HepG2 (cell line): ENCODE results near the gene TM4SF18. TPM values are rescaled to one million over a fixed set of nuclear protein-coding genes. Genes with fewer than 3 reads are reported as not detected.
A peak's percentile ranks its signal among the peaks of the same experiment; 100 is the strongest.

Experiments used
- ATF7-NPFF ChIP-seq: sonication (generic); formaldehyde crosslinking; IDR thresholded peaks from 2 replicates; pipeline ENCODE4 v1.8.1; 2023; ENCODE audit warnings: mild to moderate bottlenecking, low read depth, missing genetic modification reagents, moderate library complexity
- CBX5 ChIP-seq: sonication (generic); formaldehyde crosslinking; IDR thresholded peaks from 2 replicates; pipeline ENCODE4 v1.4.0; 2020; ENCODE audit warnings: missing genetic modification reagents, borderline replicate concordance
- CHD2 ChIP-seq: IDR thresholded peaks from 2 replicates; pipeline ENCODE4 v1.6.1; 2011; ENCODE audit warnings: low read depth, low read length, improper control_type of control experiment
- HOXA3 ChIP-seq: sonication (generic); formaldehyde crosslinking; IDR thresholded peaks from 2 replicates; pipeline ENCODE4 v1.5.0; 2020; ENCODE audit warnings: missing genetic modification reagents
- MTERF4 ChIP-seq: sonication (generic); formaldehyde crosslinking; IDR thresholded peaks from 2 replicates; pipeline ENCODE4 v1.8.0; 2023; ENCODE audit warnings: mild to moderate bottlenecking, missing genetic modification reagents
- PPARG ChIP-seq: conservative IDR thresholded peaks from 2 replicates; pipeline ENCODE4 v1.6.1; 2016; ENCODE audit warnings: missing biosample characterization, missing genetic modification reagents
- REL ChIP-seq: sonication (generic); formaldehyde crosslinking; conservative IDR thresholded peaks from 2 replicates; pipeline ENCODE4 v1.8.0; 2022; ENCODE audit warnings: mild to moderate bottlenecking, missing genetic modification reagents, moderate library complexity
- SP5 ChIP-seq: IDR thresholded peaks from 2 replicates; pipeline ENCODE4 v1.6.1; 2016; ENCODE audit warnings: low read depth, borderline replicate concordance
- TAF1 ChIP-seq: sonication (generic); formaldehyde crosslinking; IDR thresholded peaks from 2 replicates; pipeline ENCODE4 v1.4.0; 2020; ENCODE audit warnings: missing genetic modification reagents
- TBX3 ChIP-seq: fragments of 450-650 bp; IDR thresholded peaks from 2 replicates; pipeline ENCODE4 v1.6.1; 2017; ENCODE audit warnings: antibody characterized with exemption, mild to moderate bottlenecking, inconsistent platforms, borderline replicate concordance
- ZBTB44 ChIP-seq: sonication (generic); formaldehyde crosslinking; IDR thresholded peaks from 2 replicates; pipeline ENCODE4 v1.4.0; 2020; ENCODE audit warnings: missing genetic modification reagents
- ZNF280B ChIP-seq: sonication (generic); formaldehyde crosslinking; IDR thresholded peaks from 2 replicates; pipeline ENCODE4 v1.5.0; 2020; ENCODE audit warnings: missing genetic modification reagents, mild to moderate bottlenecking, borderline replicate concordance
- ZNF281 ChIP-seq: sonication (generic); formaldehyde crosslinking; IDR thresholded peaks from 2 replicates; pipeline ENCODE4 v1.4.0; 2020; ENCODE audit warnings: missing genetic modification reagents, borderline replicate concordance
- polyA plus RNA-seq, 8 experiments: library from polyadenylated mRNA; depleted of rRNA in 3 of 8; stranded (reverse) in 7 of 8; unstranded in 1 of 8; fragments of >200 nt; fragmentation: Illumina TruSeq in 4 of 8; extraction: Trizol in 4 of 8; gene quantifications; 2 replicates each; pipeline versions ENCODE4 v1.2.1 to v1.2.3, GENCODE V29; 2011 to 2016; ENCODE audit warnings: low read depth in 4 of 8, missing spikeins in 1 of 8, mixed read lengths in 1 of 8; ENCODE audit not compliant: insufficient read depth in 1 of 8
- total RNA-seq, 5 experiments: library from RNA; depleted of rRNA; stranded (reverse); fragments of >200 nt; fragmentation: Illumina TruSeq; extraction: Trizol; gene quantifications; 2 replicates each; pipeline ENCODE4 v1.2.3, GENCODE V29; 2016; ENCODE audit warnings: low read depth in 1 of 5
- TF ChIP-seq, protein P1 (sequence below): IDR thresholded peaks from 2 replicates; pipeline ENCODE4 v1.6.1; 2016; ENCODE audit warnings: low read depth, missing genetic modification reagents, missing compliant biosample characterization

The TM4SF18 gene
- total and polyA plus RNA-seq, 2 of the 13 experiments (the other 11 are each of a cell fraction or from before 2014, with no cell fraction given) = 0.15 TPM; not detected in 1

DNA sequence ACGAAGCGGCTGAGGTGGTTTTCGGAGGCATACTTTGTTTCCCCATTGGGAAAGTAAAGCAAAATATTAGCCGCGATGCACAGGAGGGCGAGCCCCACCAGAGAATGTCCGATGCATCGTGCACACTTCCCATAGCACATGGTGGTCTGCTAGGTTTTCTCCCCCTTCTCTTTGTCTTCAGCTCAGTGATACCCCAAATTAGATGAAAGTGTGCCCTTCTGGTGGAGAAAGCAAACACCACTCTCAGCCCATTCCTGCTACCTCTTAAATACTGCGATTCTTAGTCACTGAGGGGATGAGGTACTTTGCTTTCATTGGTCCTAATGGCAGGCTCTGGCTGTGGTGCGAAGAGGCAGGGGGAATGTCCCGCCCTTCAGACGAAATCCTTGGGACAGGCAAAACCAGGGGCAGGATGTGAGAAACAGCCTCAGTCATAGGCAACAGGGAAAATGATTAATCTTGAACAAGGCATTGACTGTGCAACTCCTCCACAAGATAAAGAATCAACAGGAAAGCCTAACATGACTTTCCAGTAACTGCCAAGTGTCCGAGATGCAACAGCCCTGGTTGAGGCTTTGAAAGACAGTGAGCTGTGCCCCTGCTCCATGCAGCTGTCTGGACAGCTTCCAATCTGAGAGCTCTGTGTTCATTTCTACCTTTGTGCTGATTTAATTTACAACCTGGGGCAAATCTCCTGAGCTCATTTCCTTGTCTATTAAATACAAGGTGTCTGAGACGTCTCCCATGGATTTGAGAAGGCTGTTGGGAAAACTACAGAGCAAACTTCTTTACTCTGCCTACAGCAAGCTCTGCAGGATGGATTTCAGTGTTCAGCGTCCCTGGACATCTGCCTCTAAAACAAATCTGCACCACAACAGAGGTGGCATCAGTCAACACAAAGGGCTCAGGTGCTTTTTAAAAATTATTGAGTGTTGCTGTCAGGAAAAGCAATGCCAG, 44.2 kb upstream of the TM4SF18 start, which contains the start of gene TM4SF1 (continued):
- TF ChIP-seq ZNF280B (CRISPR knock-in tag) (no peak), CHD2 (no peak; the same call in 1 of the 2 replicates), SP5 (CRISPR knock-in tag) (peak; percentile 74), REL (CRISPR knock-in tag) (no peak), ZBTB44 (CRISPR knock-in tag) (no peak; the same call in 1 of the 2 replicates), ZNF281 (CRISPR knock-in tag) (peak; percentile 17; the same call in 1 of the 2 replicates), CBX5 (CRISPR knock-in tag) (0 out of 2 replicates have a peak, but pooled peaks have one; percentile 67), MTERF4 (CRISPR knock-in tag) (peak; percentile 92), PPARG (CRISPR knock-in tag) (0 out of 2 replicates have a peak, but pooled peaks have one; percentile 24), TAF1 (CRISPR knock-in tag) (peak; percentile 98), TBX3 (peak; percentile 34; the same call in 1 of the 2 replicates), HOXA3 (peak; percentile 68), ATF7-NPFF (no peak)
- TF ChIP-seq, protein P1, sequence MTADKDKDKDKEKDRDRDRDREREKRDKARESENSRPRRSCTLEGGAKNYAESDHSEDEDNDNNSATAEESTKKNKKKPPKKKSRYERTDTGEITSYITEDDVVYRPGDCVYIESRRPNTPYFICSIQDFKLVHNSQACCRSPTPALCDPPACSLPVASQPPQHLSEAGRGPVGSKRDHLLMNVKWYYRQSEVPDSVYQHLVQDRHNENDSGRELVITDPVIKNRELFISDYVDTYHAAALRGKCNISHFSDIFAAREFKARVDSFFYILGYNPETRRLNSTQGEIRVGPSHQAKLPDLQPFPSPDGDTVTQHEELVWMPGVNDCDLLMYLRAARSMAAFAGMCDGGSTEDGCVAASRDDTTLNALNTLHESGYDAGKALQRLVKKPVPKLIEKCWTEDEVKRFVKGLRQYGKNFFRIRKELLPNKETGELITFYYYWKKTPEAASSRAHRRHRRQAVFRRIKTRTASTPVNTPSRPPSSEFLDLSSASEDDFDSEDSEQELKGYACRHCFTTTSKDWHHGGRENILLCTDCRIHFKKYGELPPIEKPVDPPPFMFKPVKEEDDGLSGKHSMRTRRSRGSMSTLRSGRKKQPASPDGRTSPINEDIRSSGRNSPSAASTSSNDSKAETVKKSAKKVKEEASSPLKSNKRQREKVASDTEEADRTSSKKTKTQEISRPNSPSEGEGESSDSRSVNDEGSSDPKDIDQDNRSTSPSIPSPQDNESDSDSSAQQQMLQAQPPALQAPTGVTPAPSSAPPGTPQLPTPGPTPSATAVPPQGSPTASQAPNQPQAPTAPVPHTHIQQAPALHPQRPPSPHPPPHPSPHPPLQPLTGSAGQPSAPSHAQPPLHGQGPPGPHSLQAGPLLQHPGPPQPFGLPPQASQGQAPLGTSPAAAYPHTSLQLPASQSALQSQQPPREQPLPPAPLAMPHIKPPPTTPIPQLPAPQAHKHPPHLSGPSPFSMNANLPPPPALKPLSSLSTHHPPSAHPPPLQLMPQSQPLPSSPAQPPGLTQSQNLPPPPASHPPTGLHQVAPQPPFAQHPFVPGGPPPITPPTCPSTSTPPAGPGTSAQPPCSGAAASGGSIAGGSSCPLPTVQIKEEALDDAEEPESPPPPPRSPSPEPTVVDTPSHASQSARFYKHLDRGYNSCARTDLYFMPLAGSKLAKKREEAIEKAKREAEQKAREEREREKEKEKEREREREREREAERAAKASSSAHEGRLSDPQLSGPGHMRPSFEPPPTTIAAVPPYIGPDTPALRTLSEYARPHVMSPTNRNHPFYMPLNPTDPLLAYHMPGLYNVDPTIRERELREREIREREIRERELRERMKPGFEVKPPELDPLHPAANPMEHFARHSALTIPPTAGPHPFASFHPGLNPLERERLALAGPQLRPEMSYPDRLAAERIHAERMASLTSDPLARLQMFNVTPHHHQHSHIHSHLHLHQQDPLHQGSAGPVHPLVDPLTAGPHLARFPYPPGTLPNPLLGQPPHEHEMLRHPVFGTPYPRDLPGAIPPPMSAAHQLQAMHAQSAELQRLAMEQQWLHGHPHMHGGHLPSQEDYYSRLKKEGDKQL (CRISPR knock-in tag) = peak; percentile 53; the same call in 1 of the 2 replicates
